ENCODE results near the gene CRYAB. TPM values are rescaled to one million over a fixed set of nuclear protein-coding genes. Genes with fewer than 3 reads are reported as not detected.

The CRYAB gene, protein sequence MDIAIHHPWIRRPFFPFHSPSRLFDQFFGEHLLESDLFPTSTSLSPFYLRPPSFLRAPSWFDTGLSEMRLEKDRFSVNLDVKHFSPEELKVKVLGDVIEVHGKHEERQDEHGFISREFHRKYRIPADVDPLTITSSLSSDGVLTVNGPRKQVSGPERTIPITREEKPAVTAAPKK
- total RNA-seq, result under 1 TPM in 1 of 3 donors, not detected in 2; 0.35 TPM

- DNase-seq, result no peak
These were observed at the start of gene CRYAB for GRCh38 chr11:111911563-111912401. Gene CRYAB (minus strand): TSS chr11:111911770. CDS start chr11:111911724, 46 bp downstream.

GRCh38 chr11:111960916-111961315 is 49.3 kb upstream of the CRYAB start:
- H3K27me3 Mint-ChIP-seq (ENCODE audit: low read depth), result no peaks in the 10 kb centered on the region

More at GRCh38 chr11:111911563-111912401, at the start of gene CRYAB:
- ATAC-seq, result no peak
- Mint-ChIP-seq H3K4me1 (ENCODE audit: low read depth) (no peaks in the 10 kb centered on the region), H3K4me3 (no peak within 1 kb of the TSS), H3K27me3 (ENCODE audit: low read depth) (peaks cover 56% of the 10 kb centered on the region), H3K9me3 (no peaks in the 10 kb centered on the region), H3K36me3 (ENCODE audit: insufficient read depth) (no peaks in the 10 kb centered on the region)

GRCh38 chr11:111957663-111958444 is 46.3 kb upstream of the CRYAB start:
- no peak overlapping the region for H3K4me3 Mint-ChIP-seq
- no peaks in the 10 kb centered on the region for H3K9me3 Mint-ChIP-seq
- no peak for DNase-seq
- H3K27me3 Mint-ChIP-seq (ENCODE audit: low read depth), result no peaks in the 10 kb centered on the region
- ATAC-seq, result no peak
- H3K36me3 Mint-ChIP-seq (ENCODE audit: insufficient read depth), result no peaks in the 10 kb centered on the region
- H3K4me1 Mint-ChIP-seq (ENCODE audit: low read depth), result no peaks in the 10 kb centered on the region

More at GRCh38 chr11:111960916-111961315, 49.3 kb upstream of the CRYAB start:
- ATAC-seq (no peak), DNase-seq (no peak)
- Mint-ChIP-seq H3K4me3 (no peak overlapping the region), H3K36me3 (ENCODE audit: insufficient read depth) (no peaks in the 10 kb centered on the region), H3K9me3 (no peaks in the 10 kb centered on the region), H3K4me1 (ENCODE audit: low read depth) (peaks cover 3% of the 10 kb centered on the region)

DNA sequence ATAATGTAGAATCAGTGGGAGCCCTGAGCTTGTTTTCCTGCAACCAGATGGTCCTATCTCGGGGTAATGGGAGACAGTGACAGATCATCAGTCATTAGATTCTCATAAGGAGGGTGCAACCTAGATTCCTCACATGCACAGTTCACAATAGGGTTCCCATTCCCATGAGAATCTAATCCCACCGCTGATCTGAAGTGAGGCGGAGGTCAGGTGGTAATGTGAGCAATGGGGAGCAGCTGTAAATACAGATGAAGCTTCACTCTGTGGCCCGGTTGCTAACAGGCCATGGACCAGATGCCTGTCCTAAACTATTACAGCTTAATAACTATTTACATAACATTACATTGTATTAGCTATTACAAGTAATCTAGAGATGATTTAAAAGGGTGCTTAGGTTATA is 42.6 kb upstream of the CRYAB start:
- H3K36me3 Mint-ChIP-seq (ENCODE audit: insufficient read depth), result no peaks in the 10 kb centered on the region
- DNase-seq, result no peak
- H3K27me3 Mint-ChIP-seq (ENCODE audit: low read depth), result no peaks in the 10 kb centered on the region
- H3K4me3 Mint-ChIP-seq, result no peak overlapping the region
- H3K9me3 Mint-ChIP-seq, result no peaks in the 10 kb centered on the region
- peaks cover 9% of the 10 kb centered on the region for H3K4me1 Mint-ChIP-seq (ENCODE audit: low read depth)
- no peak for ATAC-seq

DNA sequence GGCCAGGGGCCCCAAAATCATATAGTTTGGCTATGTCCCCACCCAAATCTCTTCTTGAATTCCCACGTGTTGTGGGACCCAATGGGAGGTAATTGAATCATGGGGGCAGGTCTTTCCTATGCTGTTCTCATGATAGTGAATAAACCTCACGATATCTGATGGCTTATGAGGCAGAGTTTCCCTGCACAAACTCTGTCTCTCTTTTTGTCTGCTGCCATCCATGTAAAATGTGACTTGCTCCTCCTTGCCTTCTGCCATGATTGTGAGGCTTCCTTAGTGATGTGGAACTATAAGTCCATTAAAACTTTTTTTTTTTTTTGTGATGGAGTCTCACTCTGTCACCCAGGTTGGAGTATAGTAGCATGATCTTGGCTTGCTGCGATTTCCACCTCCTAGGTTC is 40.0 kb upstream of the CRYAB start:
- no peak for DNase-seq
- no peak overlapping the region for H3K4me3 Mint-ChIP-seq
- H3K27me3 Mint-ChIP-seq (ENCODE audit: low read depth), result no peaks in the 10 kb centered on the region
- H3K9me3 Mint-ChIP-seq, result no peaks in the 10 kb centered on the region
- no peaks in the 10 kb centered on the region for H3K36me3 Mint-ChIP-seq (ENCODE audit: insufficient read depth)
- ATAC-seq, result no peak
- H3K4me1 Mint-ChIP-seq (ENCODE audit: low read depth), result peaks cover 9% of the 10 kb centered on the region

DNA sequence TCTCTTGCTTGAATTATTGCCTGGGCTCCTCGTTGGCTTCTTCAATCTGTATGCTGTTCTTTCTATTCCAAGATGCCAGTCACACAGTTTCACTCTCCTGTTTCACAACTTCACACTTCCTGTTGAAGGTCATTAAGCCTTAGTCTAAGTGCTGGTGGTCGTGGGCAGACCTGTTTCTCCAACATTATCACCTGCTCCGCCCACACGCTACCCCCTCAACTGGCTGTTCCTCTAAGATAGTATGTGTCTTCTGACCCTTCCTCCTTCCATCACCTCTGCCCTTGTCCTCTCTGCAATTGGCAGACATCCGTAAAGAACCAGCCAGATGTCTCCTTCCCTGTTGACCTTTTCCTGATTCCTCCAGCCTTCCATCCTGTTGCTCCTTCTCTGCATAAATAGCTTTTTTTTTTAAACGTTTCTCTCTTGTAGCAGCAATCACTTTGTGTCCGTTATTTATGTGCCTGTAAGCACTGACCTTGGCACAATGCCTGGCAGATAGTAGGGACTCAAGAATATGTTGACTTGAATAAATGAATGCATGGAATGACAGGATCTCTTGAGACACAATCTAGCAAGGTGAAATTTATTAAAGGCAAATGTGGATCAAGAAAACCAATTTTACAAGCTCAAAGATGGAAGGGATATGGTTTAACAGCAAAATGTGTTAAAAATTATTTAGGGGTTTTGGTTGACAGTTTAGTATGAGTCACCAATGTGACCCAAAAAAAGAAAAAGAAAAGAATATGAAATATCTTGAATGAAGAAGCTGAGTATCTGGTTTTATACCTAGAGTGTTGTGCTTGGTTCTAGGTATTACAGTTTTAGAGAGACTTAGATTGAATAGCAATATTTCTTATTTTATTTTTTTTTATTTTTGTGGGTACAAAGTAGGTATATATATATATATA is 38.2 kb upstream of the CRYAB start:
- DNase-seq, result no peak
- Mint-ChIP-seq H3K27me3 (ENCODE audit: low read depth) (no peaks in the 10 kb centered on the region), H3K4me3 (no peak overlapping the region), H3K9me3 (no peaks in the 10 kb centered on the region), H3K36me3 (ENCODE audit: insufficient read depth) (no peaks in the 10 kb centered on the region), H3K4me1 (ENCODE audit: low read depth) (peaks cover 16% of the 10 kb centered on the region)
- ATAC-seq, result no peak

GRCh38 chr11:111947143-111947542 is 35.6 kb upstream of the CRYAB start:
- ATAC-seq (no peak), DNase-seq (no peak)
- H3K4me3 Mint-ChIP-seq, result no peak overlapping the region
- H3K4me1 Mint-ChIP-seq (ENCODE audit: low read depth), result peaks cover 28% of the 10 kb centered on the region
- no peaks in the 10 kb centered on the region for H3K9me3 Mint-ChIP-seq
- no peaks in the 10 kb centered on the region for H3K36me3 Mint-ChIP-seq (ENCODE audit: insufficient read depth)
- H3K27me3 Mint-ChIP-seq (ENCODE audit: low read depth), result no peaks in the 10 kb centered on the region

DNA sequence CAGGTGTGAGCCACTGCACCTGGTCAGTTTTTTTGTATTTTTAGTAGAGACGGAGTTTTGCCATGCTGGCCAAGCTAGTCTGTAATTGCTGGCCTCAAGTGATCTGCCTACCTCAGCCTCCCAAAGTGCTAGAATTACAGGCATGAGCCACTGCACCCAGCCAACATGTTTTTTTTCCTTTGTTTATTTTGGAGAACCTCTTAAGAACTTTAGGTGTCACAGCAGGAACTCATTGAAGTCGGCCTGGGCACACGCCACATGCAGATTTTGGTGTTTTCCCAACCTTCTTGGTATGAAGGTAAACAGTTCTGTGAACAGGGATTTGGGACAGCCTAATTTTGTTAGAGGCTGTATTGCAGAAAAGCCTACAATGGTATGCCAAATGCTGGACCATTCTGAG is 34.9 kb upstream of the CRYAB start:
- DNase-seq (no peak), ATAC-seq (no peak)
- peaks cover 28% of the 10 kb centered on the region for H3K4me1 Mint-ChIP-seq (ENCODE audit: low read depth)
- H3K4me3 Mint-ChIP-seq, result no peak overlapping the region
- no peaks in the 10 kb centered on the region for H3K27me3 Mint-ChIP-seq (ENCODE audit: low read depth)
- H3K36me3 Mint-ChIP-seq (ENCODE audit: insufficient read depth), result no peaks in the 10 kb centered on the region
- no peaks in the 10 kb centered on the region for H3K9me3 Mint-ChIP-seq

- Mint-ChIP-seq H3K9me3 (no peaks in the 10 kb centered on the region), H3K4me1 (ENCODE audit: low read depth) (peaks cover 30% of the 10 kb centered on the region), H3K4me3 (peak overlapping the region; percentile 27), H3K36me3 (ENCODE audit: insufficient read depth) (no peaks in the 10 kb centered on the region), H3K27me3 (ENCODE audit: low read depth) (no peaks in the 10 kb centered on the region)
- DNase-seq (no peak), ATAC-seq (no peak)
These were observed 33.6 kb upstream of the CRYAB start for GRCh38 chr11:111945198-111945597.

DNA sequence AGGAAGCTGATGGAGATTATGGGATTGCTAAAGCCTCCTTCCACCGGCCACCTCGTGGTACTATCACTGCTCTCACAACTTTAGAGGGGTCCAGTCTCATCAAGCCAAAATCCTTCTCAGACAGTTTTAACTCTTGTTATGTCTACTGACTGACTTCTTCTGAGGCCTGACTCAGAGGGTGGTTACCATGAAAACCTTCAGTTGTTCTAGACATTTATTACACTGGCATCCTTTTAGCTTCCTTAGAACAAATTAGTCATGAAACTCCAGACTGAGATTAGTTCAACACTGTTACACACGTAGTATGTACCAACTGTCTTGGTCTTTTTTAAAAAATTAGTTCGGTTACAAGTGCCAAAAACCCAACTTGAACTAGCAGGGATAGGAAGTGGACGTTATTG is 33.1 kb upstream of the CRYAB start:
- H3K4me1 Mint-ChIP-seq (ENCODE audit: low read depth), result peaks cover 28% of the 10 kb centered on the region
- DNase-seq, result no peak
- H3K4me3 Mint-ChIP-seq, result peak overlapping the region; percentile 27

GRCh38 chr11:111944139-111944538 is 32.6 kb upstream of the CRYAB start:
- H3K36me3 Mint-ChIP-seq (ENCODE audit: insufficient read depth), result no peaks in the 10 kb centered on the region
- peak overlapping the region; percentile 20 for H3K4me3 Mint-ChIP-seq
- DNase-seq (no peak), ATAC-seq (peak in 1 of 2 donors; percentile 13)
- no peaks in the 10 kb centered on the region for H3K27me3 Mint-ChIP-seq (ENCODE audit: low read depth)
- H3K4me1 Mint-ChIP-seq (ENCODE audit: low read depth), result peaks cover 26% of the 10 kb centered on the region
- H3K9me3 Mint-ChIP-seq, result no peaks in the 10 kb centered on the region

More for the DNA sequence above, 33.1 kb upstream of the CRYAB start:
- Mint-ChIP-seq H3K36me3 (ENCODE audit: insufficient read depth) (no peaks in the 10 kb centered on the region), H3K27me3 (ENCODE audit: low read depth) (no peaks in the 10 kb centered on the region), H3K9me3 (no peaks in the 10 kb centered on the region)
- peak; percentile 93 for ATAC-seq

DNA sequence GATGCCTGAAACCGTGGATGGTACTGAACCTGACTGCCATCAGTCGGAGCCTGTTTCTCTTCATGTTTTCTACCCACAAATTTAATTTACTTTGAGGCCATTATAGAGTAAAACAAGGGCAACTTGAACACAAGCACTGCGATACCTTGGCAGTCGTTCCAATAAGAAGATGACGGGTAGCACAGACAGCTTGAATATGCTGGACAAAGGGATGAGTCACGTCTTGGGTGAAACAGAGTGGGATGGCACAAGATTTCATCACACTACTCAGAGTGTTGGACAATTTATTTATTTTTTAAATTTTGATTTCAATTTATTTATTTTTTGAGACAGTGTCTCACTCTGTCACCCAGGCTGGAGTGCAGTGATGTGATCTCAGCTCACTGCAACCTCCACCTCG is 31.3 kb upstream of the CRYAB start:
- Mint-ChIP-seq H3K27me3 (ENCODE audit: low read depth) (no peaks in the 10 kb centered on the region), H3K36me3 (ENCODE audit: insufficient read depth) (no peaks in the 10 kb centered on the region), H3K9me3 (no peaks in the 10 kb centered on the region), H3K4me1 (ENCODE audit: low read depth) (peaks cover 39% of the 10 kb centered on the region), H3K4me3 (no peak overlapping the region)
- DNase-seq, result no peak
- ATAC-seq, result no peak

- no peaks in the 10 kb centered on the region for H3K9me3 Mint-ChIP-seq
- ATAC-seq (no peak), DNase-seq (no peak)
- H3K4me3 Mint-ChIP-seq, result no peak overlapping the region
- no peaks in the 10 kb centered on the region for H3K27me3 Mint-ChIP-seq (ENCODE audit: low read depth)
- peaks cover 41% of the 10 kb centered on the region for H3K4me1 Mint-ChIP-seq (ENCODE audit: low read depth)
- no peaks in the 10 kb centered on the region for H3K36me3 Mint-ChIP-seq (ENCODE audit: insufficient read depth)
These were observed 30.4 kb upstream of the CRYAB start for GRCh38 chr11:111941963-111942362.

All from activated T-cell treated with anti-CD3 and anti-CD28 coated beads, Interleukin-2, amount 50 U/mL, for 4 hours (primary cell).